ENCODE data around the gene XAF1. TPM values are rescaled to one million over a fixed set of nuclear protein-coding genes. Genes with fewer than 3 reads are reported as not detected.

XAF1 gene
- total and polyA plus RNA-seq, 8 donors = 7.2 to 116 (median 26.3) TPM

- 76 to 83% (median 78%) methylated on average over 8 of the region's 8 CpGs for WGBS, 5 donors
- Histone ChIP-seq H3K27me3 (peaks cover 8 to 59% (median 11%) of the 10 kb centered on the region in 3 donors), H3K27ac (no peak overlapping the region), H3K4me1 (peaks cover 0 to 9% (median 3%) of the 10 kb centered on the region in 4 donors), H3K4me3 (no peak overlapping the region), H3K36me3 (no peaks in the 10 kb centered on the region), H3K9me3 (peaks cover 0 to 19% (median 18%) of the 10 kb centered on the region in 4 donors)
- no peak for DNase-seq
- no peak for TF ChIP-seq CTCF (IDR thresholded peaks at IDR 0.05)
- no peak for TF ChIP-seq POLR2A (IDR thresholded peaks at IDR 0.05)
- TF ChIP-seq POLR2AphosphoS5 (IDR thresholded peaks at IDR 0.05) = no peak
- no peak for TF ChIP-seq EP300 (IDR thresholded peaks at IDR 0.05)
- intact Hi-C loops (cut with DNase I; ENCODE audit: low total_unique reads) = no loop called here
Measured at GRCh38 chr17:6780001-6780400, 24.2 kb downstream of the XAF1 start.

GRCh38 chr17:6780886-6781285, 25.0 kb downstream of the XAF1 start:
- Histone ChIP-seq H3K4me1 (peaks cover 0 to 5% (median 2%) of the 10 kb centered on the region in 4 donors), H3K9me3 (peaks cover 0 to 15% (median 12%) of the 10 kb centered on the region in 4 donors), H3K36me3 (no peaks in the 10 kb centered on the region), H3K4me3 (no peak overlapping the region), H3K27me3 (peaks cover 6 to 50% (median 7%) of the 10 kb centered on the region in 3 donors), H3K27ac (no peak overlapping the region)
- intact Hi-C loops (cut with DNase I; ENCODE audit: low total_unique reads) = no loop called here
- DNase-seq = no peak
- TF ChIP-seq POLR2AphosphoS5 (IDR thresholded peaks at IDR 0.05) (no peak), POLR2A (IDR thresholded peaks at IDR 0.05) (no peak), CTCF (IDR thresholded peaks at IDR 0.05) (no peak), EP300 (IDR thresholded peaks at IDR 0.05) (no peak)
- 46 to 66% (median 57%) methylated on average over 3 of the region's 3 CpGs for WGBS, 5 donors

- no peak for TF ChIP-seq POLR2AphosphoS5 (IDR thresholded peaks at IDR 0.05)
- TF ChIP-seq POLR2A (IDR thresholded peaks at IDR 0.05) = no peak
- no peak for TF ChIP-seq CTCF (IDR thresholded peaks at IDR 0.05)
- no peak for TF ChIP-seq EP300 (IDR thresholded peaks at IDR 0.05)
- H3K4me1 ChIP-seq = no peaks in the 10 kb centered on the region
- H3K4me3 ChIP-seq = no peak overlapping the region
- H3K27me3 ChIP-seq = peaks cover 0 to 45% (median 0%) of the 10 kb centered on the region in 3 donors
- no peaks in the 10 kb centered on the region for H3K36me3 ChIP-seq
- DNase-seq = no peak
- H3K9me3 ChIP-seq = peaks cover 0 to 12% (median 9%) of the 10 kb centered on the region in 4 donors
- intact Hi-C loops (cut with DNase I; ENCODE audit: low total_unique reads) = no loop called here
- no peak overlapping the region for H3K27ac ChIP-seq
- WGBS, 5 donors = 81 to 92% (median 92%) methylated on average over 4 of the region's 4 CpGs
Measured at GRCh38 chr17:6782244-6782643, 26.4 kb downstream of the XAF1 start.

- H3K36me3 ChIP-seq = no peaks in the 10 kb centered on the region
- DNase-seq = no peak
- intact Hi-C loops (cut with DNase I; ENCODE audit: low total_unique reads) = no loop called here
- TF ChIP-seq POLR2AphosphoS5 (IDR thresholded peaks at IDR 0.05) (no peak), CTCF (IDR thresholded peaks at IDR 0.05) (no peak), POLR2A (IDR thresholded peaks at IDR 0.05) (no peak), EP300 (IDR thresholded peaks at IDR 0.05) (no peak)
- WGBS, 5 donors = 54 to 73% (median 59%) methylated on average over 8 of the region's 8 CpGs
- H3K4me3 ChIP-seq = no peak overlapping the region
- H3K27ac ChIP-seq = no peak overlapping the region
- H3K4me1 ChIP-seq = no peaks in the 10 kb centered on the region
- peaks cover 0 to 39% (median 6%) of the 10 kb centered on the region in 3 donors for H3K27me3 ChIP-seq
- H3K9me3 ChIP-seq = peaks cover 0 to 12% (median 5%) of the 10 kb centered on the region in 4 donors
Measured at GRCh38 chr17:6786618-6787017, 30.8 kb downstream of the XAF1 start.
